H9 (cell line): ENCODE data around the gene RERE. TPM values are rescaled to one million over a fixed set of nuclear protein-coding genes. Genes with fewer than 3 reads are reported as not detected.

ENCODE experiments used
- DNase-seq: peaks from one replicate; pipeline ENCODE4 v3.0.0-alpha.2; 2017
- H2AFZ ChIP-seq: one replicate; pipeline ENCODE4 v1.6.1; 2013; ENCODE audit warnings: mild to moderate bottlenecking, low read length, control low read depth, moderate library complexity
- H2AK5ac ChIP-seq: 2 replicates; pipeline ENCODE4 v1.6.1; 2013; ENCODE audit warnings: low read length, control low read depth, mixed read lengths; ENCODE audit not compliant: insufficient read length
- H2BK120ac ChIP-seq: one replicate; pipeline ENCODE4 v1.6.1; 2013; ENCODE audit warnings: low read depth, mild to moderate bottlenecking, low read length, control low read depth, inconsistent platforms; ENCODE audit not compliant: poor library complexity, severe bottlenecking
- H2BK12ac ChIP-seq: 2 replicates; pipeline ENCODE4 v1.6.1; 2013; ENCODE audit warnings: low read length, control low read depth, mixed read lengths, low read depth; ENCODE audit not compliant: insufficient read length
- H2BK15ac ChIP-seq: 2 replicates; pipeline ENCODE4 v1.6.1; 2013; ENCODE audit warnings: low read depth, low read length, control low read depth
- H2BK20ac ChIP-seq: one replicate; pipeline ENCODE4 v1.6.1; 2013; ENCODE audit warnings: low read depth, mild to moderate bottlenecking, low read length, control low read depth, inconsistent platforms; ENCODE audit not compliant: poor library complexity, severe bottlenecking
- H2BK5ac ChIP-seq: 2 replicates; pipeline ENCODE4 v1.6.1; 2013; ENCODE audit warnings: low read length, control low read depth, mixed read lengths; ENCODE audit not compliant: insufficient read length
- H3K14ac ChIP-seq: 2 replicates; pipeline ENCODE4 v1.6.1; 2013; ENCODE audit warnings: low read length, control low read depth; ENCODE audit not compliant: insufficient read depth
- H3K18ac ChIP-seq: 2 replicates; pipeline ENCODE4 v1.6.1; 2013; ENCODE audit warnings: low read depth, mild to moderate bottlenecking, mixed read lengths, low read length, control low read depth; ENCODE audit not compliant: insufficient read length
- H3K23ac ChIP-seq: 2 replicates; pipeline ENCODE4 v1.6.1; 2013; ENCODE audit warnings: low read length, control low read depth, mixed read lengths, low read depth; ENCODE audit not compliant: insufficient read length
- H3K23me2 ChIP-seq: 2 replicates; pipeline ENCODE4 v1.6.1; 2013; ENCODE audit warnings: low read depth, mild to moderate bottlenecking, mixed read lengths, low read length, control low read depth; ENCODE audit not compliant: insufficient read length, poor library complexity, severe bottlenecking
- H3K27ac ChIP-seq: 2 replicates; pipeline ENCODE4 v1.5.1; 2013; ENCODE audit warnings: low read length, control low read depth, mixed read lengths, low read depth; ENCODE audit not compliant: insufficient read length
- H3K27me3 ChIP-seq: 2 replicates; pipeline ENCODE4 v1.6.1; 2013; ENCODE audit warnings: low read length, control low read depth, inconsistent platforms; ENCODE audit not compliant: insufficient read depth
- H3K4ac ChIP-seq: 2 replicates; pipeline ENCODE4 v1.6.1; 2013; ENCODE audit warnings: low read depth, mild to moderate bottlenecking, control low read depth, inconsistent platforms, low read length, moderate library complexity
- H3K4me1 ChIP-seq: 2 replicates; pipeline ENCODE4 v1.6.1; 2013; ENCODE audit warnings: low read length, control low read depth, inconsistent platforms; ENCODE audit not compliant: insufficient read depth
- H3K4me2 ChIP-seq: 2 replicates; pipeline ENCODE4 v1.6.1; 2013; ENCODE audit warnings: low read length, control low read depth, mixed read lengths; ENCODE audit not compliant: insufficient read length, insufficient read depth
- H3K56ac ChIP-seq: 2 replicates; pipeline ENCODE4 v1.6.1; 2013; ENCODE audit warnings: low read depth, mild to moderate bottlenecking, mixed read lengths, low read length, control low read depth; ENCODE audit not compliant: insufficient read length
- H3K79me1 ChIP-seq: 2 replicates; pipeline ENCODE4 v1.6.1; 2013; ENCODE audit warnings: low read depth, mild to moderate bottlenecking, moderate library complexity, low read length, control low read depth, inconsistent platforms; ENCODE audit not compliant: insufficient read depth, poor library complexity, severe bottlenecking
- H3K79me2 ChIP-seq: 2 replicates; pipeline ENCODE4 v1.6.1; 2013; ENCODE audit warnings: low read length, control low read depth, inconsistent platforms; ENCODE audit not compliant: insufficient read depth
- H3K9ac ChIP-seq: 2 replicates; pipeline ENCODE4 v1.6.1; 2013; ENCODE audit warnings: low read length, control low read depth, mixed read lengths; ENCODE audit not compliant: insufficient read length; ENCODE audit errors: extremely low read depth
- H3K9me3 ChIP-seq: one replicate; pipeline ENCODE4 v1.6.1; 2013; ENCODE audit warnings: low read depth, low read length, inconsistent platforms; ENCODE audit not compliant: control insufficient read depth
- H3T11ph ChIP-seq: one replicate; pipeline ENCODE4 v1.6.1; 2013; ENCODE audit warnings: mild to moderate bottlenecking, low read length, control low read depth, inconsistent platforms
- H4K20me1 ChIP-seq: one replicate; pipeline ENCODE4 v1.6.1; 2013; ENCODE audit not compliant: control insufficient read depth, insufficient read length, insufficient read depth
- H4K5ac ChIP-seq: 2 replicates; pipeline ENCODE4 v1.6.1; 2013; ENCODE audit warnings: low read depth, mild to moderate bottlenecking, mixed read lengths, low read length, control low read depth; ENCODE audit not compliant: insufficient read length
- H4K8ac ChIP-seq: replicated peaks from 2 replicates; pipeline ENCODE4 v1.6.1; 2013; ENCODE audit warnings: low read length, control low read depth, mixed read lengths, low read depth; ENCODE audit not compliant: insufficient read length
- H4K91ac ChIP-seq: 2 replicates; pipeline ENCODE4 v1.6.1; 2013; ENCODE audit warnings: low read depth, mild to moderate bottlenecking, moderate library complexity, mixed read lengths, low read length, control low read depth; ENCODE audit not compliant: insufficient read length
- H3K27ac Mint-ChIP-seq, 3 experiments: 2 replicates in 2 of 3; 3 replicates in 1 of 3; pipeline ENCODE4 v1.8.0; 2020 to 2021; ENCODE audit warnings: mixed read lengths in 3 of 3, mild to moderate bottlenecking in 1 of 3, moderate library complexity in 1 of 3
- H3K27me3 Mint-ChIP-seq: 2 replicates; pipeline ENCODE4 v1.8.0; 2021; ENCODE audit warnings: low read depth, mild to moderate bottlenecking, moderate library complexity, mixed read lengths
- H3K36me3 Mint-ChIP-seq, 3 experiments: 2 replicates in 2 of 3; 3 replicates in 1 of 3; pipeline ENCODE4 v1.8.0; 2020 to 2021; ENCODE audit warnings: low read depth in 3 of 3, mixed read lengths in 3 of 3; ENCODE audit not compliant: insufficient read depth in 1 of 3
- H3K4me1 Mint-ChIP-seq, 2 experiments: 2 replicates each; pipeline ENCODE4 v1.8.0; 2020; ENCODE audit warnings: mixed read lengths in 2 of 2
- H3K4me3 Mint-ChIP-seq, 2 experiments: 2 replicates in 1 of 2; 3 replicates in 1 of 2; pipeline ENCODE4 v1.8.0; 2020 to 2021; ENCODE audit warnings: mild to moderate bottlenecking in 2 of 2, mixed read lengths in 2 of 2, moderate library complexity in 1 of 2
- H3K9me3 Mint-ChIP-seq, 2 experiments: 2 replicates in 1 of 2; 3 replicates in 1 of 2; pipeline ENCODE4 v1.8.0; 2020; ENCODE audit warnings: mild to moderate bottlenecking in 2 of 2, mixed read lengths in 2 of 2, moderate library complexity in 1 of 2
- CTCF ChIP-seq: fragments of 200-600 bp; sonication (generic); conservative IDR thresholded peaks from 3 replicates; pipeline ENCODE4 v1.8.0; 2021; ENCODE audit warnings: antibody characterized with exemption, mild to moderate bottlenecking
- WGBS: extraction: QIAGEN DNeasy Blood & Tissue Kit; methylation state at CpG from one replicate; pipeline ENCODE4 v1.1.7; 2013; ENCODE audit warnings: missing lambda C conversion rate, low lambda C conversion rate, mixed read lengths; ENCODE audit not compliant: insufficient read length; ENCODE audit errors: extremely low coverage; 5-methylcytosine and 5-hydroxymethylcytosine counted together
- total RNA-seq: library from RNA; stranded (reverse); gene quantifications from 2 replicates; pipeline ENCODE4 v1.2.1, GENCODE V29; 2021

The RERE gene
- total RNA-seq, 1 experiment from 2014 or later, result 103 TPM

- no peaks in the 10 kb centered on the region for H3K27me3 Mint-ChIP-seq
- no peak overlapping the region for H3K23ac ChIP-seq
- no peak overlapping the region for H3K9ac ChIP-seq
- no peak overlapping the region for H3T11ph ChIP-seq
- peaks cover 85 to 97% (median 97%) of the 10 kb centered on the region in 3 experiments for H3K36me3 Mint-ChIP-seq
- no peak overlapping the region for H3K4me2 ChIP-seq
- H4K20me1 ChIP-seq, result no peaks in the 10 kb centered on the region
- H3K27ac ChIP-seq, result no peak overlapping the region
- no peak overlapping the region for H4K8ac ChIP-seq
- H3K79me2 ChIP-seq, result no peaks in the 10 kb centered on the region; the same call in 1 of the 2 replicates
- no peak overlapping the region for H4K91ac ChIP-seq
- H3K56ac ChIP-seq, result no peak overlapping the region
- H3K9me3 ChIP-seq, result no peaks in the 10 kb centered on the region
- H3K23me2 ChIP-seq, result no peaks in the 10 kb centered on the region
- no peaks in the 10 kb centered on the region for H3K9me3 Mint-ChIP-seq
- H3K18ac ChIP-seq, result no peak overlapping the region
- H3K4ac ChIP-seq, result no peak overlapping the region
- no peak overlapping the region for H2AFZ ChIP-seq
- H3K14ac ChIP-seq, result no peak overlapping the region
- no peak overlapping the region for H2BK20ac ChIP-seq
- H2BK12ac ChIP-seq, result no peak overlapping the region
- no peak overlapping the region for H4K5ac ChIP-seq
- no peak overlapping the region for H3K4me3 Mint-ChIP-seq
- WGBS, result no CpG with 5 or more reads among the region's 10 CpGs
- H3K4me1 Mint-ChIP-seq, result peaks cover 37 to 59% of the 10 kb centered on the region in 2 experiments
- TF ChIP-seq CTCF, result no peak
- no peak overlapping the region for H2BK120ac ChIP-seq
- no peaks in the 10 kb centered on the region for H3K4me1 ChIP-seq
- no peaks in the 10 kb centered on the region for H3K79me1 ChIP-seq
- no peak for DNase-seq
- no peaks in the 10 kb centered on the region for H3K27me3 ChIP-seq
- no peak overlapping the region for H2BK15ac ChIP-seq
- no peak overlapping the region for H2AK5ac ChIP-seq
- peak overlapping the region in 1 of 3 experiments; percentile 90; a peak in 2 of 7 replicates for H3K27ac Mint-ChIP-seq
- H2BK5ac ChIP-seq, result no peak overlapping the region
Measured at GRCh38 chr1:8866173-8866791, 48.8 kb upstream of the RERE start.
